22Rv1 (cell line): Measurements from ENCODE around the gene ARSJ.

Experiments used
- H3K27ac ChIP-seq: fragments of 450-650 bp; 2 replicates; pipeline ENCODE4 v1.5.1; 2017
- ZFX ChIP-seq: fragments of 450-650 bp; IDR thresholded peaks from 2 replicates; pipeline ENCODE4 v1.6.1; 2017; ENCODE audit warnings: antibody characterized with exemption, borderline replicate concordance
- TF ChIP-seq, protein P1 (sequence below): fragments of 450-650 bp; IDR thresholded peaks from 2 replicates; pipeline ENCODE4 v1.5.1; 2017; ENCODE audit warnings: mild to moderate bottlenecking

The ARSJ gene

DNA sequence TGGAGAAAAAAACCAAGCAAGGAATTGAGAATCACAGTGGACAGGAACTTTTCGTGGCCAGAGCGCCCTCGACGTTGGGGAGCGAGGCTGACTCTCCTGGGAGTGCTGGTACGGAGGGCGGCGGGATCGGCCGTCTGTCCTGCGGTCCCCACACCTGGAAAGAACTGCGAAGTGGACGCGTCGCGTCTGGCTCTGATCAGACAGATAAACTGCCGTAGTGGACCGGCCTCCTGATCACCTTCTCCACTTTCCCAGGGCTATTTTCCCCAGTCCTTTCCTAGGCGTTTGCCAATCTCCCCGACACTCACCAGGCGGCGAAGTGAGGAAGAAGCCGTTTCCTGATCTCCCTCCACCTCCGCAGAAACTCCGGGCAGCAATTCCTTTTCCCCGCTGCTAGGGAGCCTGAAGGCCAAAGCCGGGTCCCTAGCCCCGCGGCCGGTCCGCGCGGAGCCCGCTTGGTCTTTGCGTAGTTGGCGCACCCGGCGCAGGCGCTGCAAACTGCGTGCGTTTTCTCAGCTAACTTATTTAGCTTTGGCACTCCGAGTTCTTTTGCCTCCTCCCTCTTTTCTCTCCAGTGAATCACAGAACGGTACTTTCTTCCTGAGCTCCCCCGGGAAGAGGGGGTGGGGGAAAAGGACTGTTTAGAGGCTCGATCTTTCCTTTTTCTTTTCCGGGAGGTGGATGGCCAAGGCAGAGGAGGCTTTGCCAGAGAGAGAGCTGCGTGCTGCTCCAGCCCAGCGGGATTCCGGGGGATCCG lies at the start of gene ARSJ:
TSS of gene ARSJ (minus strand) at position 500 of the 757 bp plus-strand sequence. CDS start 813 bp downstream, outside the sequence.
- 0 out of 2 replicates have a peak within 1 kb of the TSS, but pooled peaks have one; percentile 17 for H3K27ac ChIP-seq
- TF ChIP-seq ZFX, result no peak
- TF ChIP-seq, protein P1, sequence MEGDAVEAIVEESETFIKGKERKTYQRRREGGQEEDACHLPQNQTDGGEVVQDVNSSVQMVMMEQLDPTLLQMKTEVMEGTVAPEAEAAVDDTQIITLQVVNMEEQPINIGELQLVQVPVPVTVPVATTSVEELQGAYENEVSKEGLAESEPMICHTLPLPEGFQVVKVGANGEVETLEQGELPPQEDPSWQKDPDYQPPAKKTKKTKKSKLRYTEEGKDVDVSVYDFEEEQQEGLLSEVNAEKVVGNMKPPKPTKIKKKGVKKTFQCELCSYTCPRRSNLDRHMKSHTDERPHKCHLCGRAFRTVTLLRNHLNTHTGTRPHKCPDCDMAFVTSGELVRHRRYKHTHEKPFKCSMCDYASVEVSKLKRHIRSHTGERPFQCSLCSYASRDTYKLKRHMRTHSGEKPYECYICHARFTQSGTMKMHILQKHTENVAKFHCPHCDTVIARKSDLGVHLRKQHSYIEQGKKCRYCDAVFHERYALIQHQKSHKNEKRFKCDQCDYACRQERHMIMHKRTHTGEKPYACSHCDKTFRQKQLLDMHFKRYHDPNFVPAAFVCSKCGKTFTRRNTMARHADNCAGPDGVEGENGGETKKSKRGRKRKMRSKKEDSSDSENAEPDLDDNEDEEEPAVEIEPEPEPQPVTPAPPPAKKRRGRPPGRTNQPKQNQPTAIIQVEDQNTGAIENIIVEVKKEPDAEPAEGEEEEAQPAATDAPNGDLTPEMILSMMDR, result no peak

DNA sequence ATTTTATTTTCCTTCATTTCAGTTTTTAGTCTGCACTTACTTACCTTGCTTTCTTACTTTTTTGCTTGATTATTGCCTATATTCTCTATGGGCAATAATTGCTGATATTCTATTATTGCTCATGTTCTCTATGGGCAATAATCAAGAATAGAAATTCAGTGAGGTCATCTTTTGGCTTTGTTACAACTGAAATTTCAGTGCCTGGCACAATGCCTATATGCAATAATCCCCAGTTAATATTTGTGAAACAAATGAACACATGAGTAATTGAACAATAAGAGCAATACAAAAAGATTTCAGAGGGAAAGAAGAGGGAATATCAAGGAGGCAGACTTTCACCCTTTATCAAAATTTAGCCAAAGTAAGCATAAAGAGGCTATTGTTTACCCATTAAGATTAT lies 48.6 kb upstream of the ARSJ start:
- no peak overlapping the region for H3K27ac ChIP-seq
- TF ChIP-seq ZFX, result no peak
- TF ChIP-seq, protein P1, result no peak

DNA sequence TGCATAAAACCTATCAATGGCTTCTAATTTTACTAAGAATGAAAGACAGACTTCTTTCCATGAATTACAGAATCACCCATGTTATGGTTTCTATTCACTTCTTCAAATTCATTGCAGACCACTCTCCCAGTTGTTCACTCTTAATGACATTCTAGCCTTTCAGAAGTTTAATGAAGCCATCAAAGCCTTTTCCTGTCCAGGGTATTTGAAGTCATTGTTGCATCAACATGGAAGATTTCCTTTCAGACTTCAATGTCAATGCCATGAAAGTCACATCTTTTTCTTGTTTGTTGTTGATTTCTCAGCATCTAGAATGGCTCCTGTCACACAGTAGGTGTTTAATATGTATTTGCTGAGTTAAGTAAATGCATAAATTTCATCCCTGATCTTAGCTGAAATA lies 48.1 kb upstream of the ARSJ start:
- TF ChIP-seq, protein P1, result no peak
- no peak for TF ChIP-seq ZFX

DNA sequence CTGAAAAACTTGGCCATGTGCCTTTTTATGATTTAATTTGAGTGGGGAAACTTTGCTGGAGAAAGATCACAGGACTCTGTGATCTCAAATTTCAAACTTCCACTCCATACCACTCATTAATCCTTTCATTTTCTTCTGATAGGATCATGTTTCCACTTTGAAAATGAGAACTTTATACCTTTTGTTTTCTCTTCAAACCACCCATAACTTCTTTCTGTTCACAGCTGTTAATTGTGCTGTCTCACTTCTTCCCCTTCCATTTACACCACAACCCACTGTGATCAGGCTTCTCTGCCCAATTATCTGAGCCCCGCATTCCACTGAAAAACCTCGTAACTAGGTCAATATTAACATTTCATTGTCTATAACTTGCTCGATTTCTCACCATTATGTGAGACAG lies 47.0 kb upstream of the ARSJ start:
- no peak overlapping the region for H3K27ac ChIP-seq
- no peak for TF ChIP-seq ZFX
- TF ChIP-seq, protein P1, result no peak

More for the DNA sequence above, 48.1 kb upstream of the ARSJ start:
- no peak overlapping the region for H3K27ac ChIP-seq

DNA sequence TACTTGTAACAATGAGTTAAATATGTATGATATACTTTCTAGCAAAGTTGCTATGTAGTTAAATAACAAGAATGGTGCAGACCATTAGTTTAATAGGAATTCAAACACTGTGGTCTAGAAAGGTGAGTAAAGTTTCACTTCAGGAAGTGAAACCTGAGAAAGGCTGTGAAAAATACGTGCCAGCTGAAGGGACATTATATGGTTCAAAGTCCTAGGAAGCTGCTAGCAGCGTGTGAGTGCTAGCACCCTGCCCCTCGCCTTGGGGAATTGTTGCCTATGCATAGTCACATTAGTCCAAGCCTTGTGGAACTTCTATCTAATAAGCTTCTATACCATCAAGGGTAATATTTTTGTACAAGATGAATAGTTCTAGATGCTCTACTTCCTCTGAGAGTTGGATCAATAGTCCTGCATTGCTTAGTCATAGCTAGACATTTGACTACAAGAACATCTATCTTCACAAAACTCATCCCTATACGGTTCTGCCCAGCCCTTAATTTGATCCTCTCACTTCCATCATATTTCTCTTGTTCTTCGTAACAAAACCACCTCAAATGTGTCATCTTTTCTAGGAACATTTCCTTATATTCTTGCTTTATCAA lies 45.8 kb upstream of the ARSJ start:
- TF ChIP-seq, protein P1, result no peak
- no peak for TF ChIP-seq ZFX
- no peak overlapping the region for H3K27ac ChIP-seq

DNA sequence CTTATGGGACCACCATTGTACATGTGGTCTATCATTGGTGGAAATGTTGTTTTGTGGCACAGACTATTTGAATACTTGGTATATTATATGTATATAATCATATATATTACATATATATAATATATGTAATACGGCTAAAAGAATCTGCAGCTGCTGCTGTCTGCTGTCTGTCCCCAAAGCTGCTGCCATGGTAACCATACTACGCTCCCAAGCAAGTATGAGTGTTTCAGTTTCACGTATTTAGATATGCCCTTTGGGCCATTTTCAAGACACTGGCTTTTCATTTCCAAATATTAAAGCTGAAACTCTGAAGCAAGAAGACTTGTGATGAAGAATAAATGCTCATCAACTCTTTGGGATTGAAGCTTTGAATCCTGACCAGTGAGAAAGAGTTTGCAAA lies 42.0 kb upstream of the ARSJ start:
- H3K27ac ChIP-seq, result no peak overlapping the region
- TF ChIP-seq, protein P1, result no peak
- TF ChIP-seq ZFX, result no peak

DNA sequence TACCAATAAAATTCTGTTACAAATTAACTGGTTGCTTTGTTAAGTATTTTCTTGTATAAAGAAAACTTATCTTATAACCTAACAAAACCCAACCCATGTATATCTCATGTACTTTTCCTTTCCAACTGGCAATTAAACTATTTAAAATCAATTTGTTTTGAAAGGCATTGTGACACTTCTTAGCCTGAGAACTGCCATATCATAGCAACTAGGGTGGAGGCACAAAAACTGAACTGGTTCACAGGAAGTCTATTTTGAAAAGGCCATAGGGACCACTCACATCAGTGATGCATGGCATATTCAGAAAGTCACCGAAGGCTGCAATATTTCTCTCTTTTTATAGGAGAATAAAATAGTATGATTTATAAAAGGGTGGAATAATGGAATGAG lies 40.5 kb upstream of the ARSJ start:
- H3K27ac ChIP-seq, result no peak overlapping the region
- TF ChIP-seq, protein P1, result no peak
- TF ChIP-seq ZFX, result no peak
